ENCODE data around the gene P4HB.

- no peak for TF ChIP-seq EZH2 (IDR thresholded peaks at IDR 0.05; ENCODE audit: insufficient read depth, poor library complexity, severe bottlenecking)
- TF ChIP-seq EZH2phosphoT487 (IDR thresholded peaks at IDR 0.05; ENCODE audit: insufficient read depth, low read depth) = no peak
Observed at GRCh38 chr17:81814748-81815645, 45.3 kb downstream of the P4HB start.

Measured in GM23248 (cell line).